ENCODE results near the gene SOX2. TPM values are rescaled to one million over a fixed set of nuclear protein-coding genes. Genes with fewer than 3 reads are reported as not detected.
A peak's percentile ranks its signal among the peaks of the same experiment; 100 is the strongest.

The SOX2 gene
- total RNA-seq, 4 donors from 2014 or later, result 0.53 TPM; not detected in 3

GRCh38 chr3:181727341-181728032, 15.8 kb downstream of the SOX2 start:
- in situ Hi-C loops (cut with MboI; ENCODE audit: low sequenced_read_pairs in 4 of 4) (no loop called here), intact Hi-C loops (cut with DNase I; ENCODE audit: low total_unique reads) (no loop called here)
- no peak overlapping the region for H3K27ac ChIP-seq
- peak overlapping the region; percentile 9 to 49 (median 18) for H3K4me3 ChIP-seq
- no peak for DNase-seq
- TF ChIP-seq POLR2A (IDR thresholded peaks at IDR 0.05), result no peak
- no peak for TF ChIP-seq CTCF (IDR thresholded peaks at IDR 0.05 in 4 of 5, conservative IDR thresholded peaks at IDR 0.05 in 1 of 5)
- ATAC-seq, result no peak
- peaks cover 7 to 11% of the 10 kb centered on the region in 2 donors for H3K4me1 ChIP-seq
- H3K36me3 ChIP-seq, result no peaks in the 10 kb centered on the region
- H3K9me3 ChIP-seq, result no peaks in the 10 kb centered on the region
- H3K27me3 ChIP-seq, result peaks cover 83 to 92% (median 85%) of the 10 kb centered on the region in 3 donors

GRCh38 chr3:181728470-181729340, 17.0 kb downstream of the SOX2 start:
- no peaks in the 10 kb centered on the region for H3K9me3 ChIP-seq
- in situ Hi-C loops (cut with MboI; ENCODE audit: low sequenced_read_pairs in 4 of 4), result no loop called here

GRCh38 chr3:181729341-181729869, 17.7 kb downstream of the SOX2 start:
- in situ Hi-C loops (cut with MboI; ENCODE audit: low sequenced_read_pairs in 4 of 4), result no loop called here
- Histone ChIP-seq H3K4me1 (peaks cover 7 to 11% of the 10 kb centered on the region in 2 donors), H3K9me3 (no peaks in the 10 kb centered on the region), H3K27me3 (peaks cover 63 to 73% (median 66%) of the 10 kb centered on the region in 3 donors), H3K36me3 (no peaks in the 10 kb centered on the region), H3K27ac (no peak overlapping the region), H3K4me3 (no peak overlapping the region)
- intact Hi-C loops (cut with DNase I; ENCODE audit: low total_unique reads), result no loop called here
- no peak for DNase-seq
- no peak for ATAC-seq
- TF ChIP-seq POLR2A (IDR thresholded peaks at IDR 0.05) (no peak), CTCF (IDR thresholded peaks at IDR 0.05 in 4 of 5, conservative IDR thresholded peaks at IDR 0.05 in 1 of 5) (no peak)

More at GRCh38 chr3:181728470-181729340, 17.0 kb downstream of the SOX2 start:
- no peak overlapping the region for H3K4me3 ChIP-seq
- TF ChIP-seq CTCF (IDR thresholded peaks at IDR 0.05 in 4 of 5, conservative IDR thresholded peaks at IDR 0.05 in 1 of 5) (no peak), POLR2A (IDR thresholded peaks at IDR 0.05) (no peak)
- no peak for ATAC-seq
- no peak for DNase-seq
- H3K27me3 ChIP-seq, result peaks cover 70 to 80% (median 73%) of the 10 kb centered on the region in 3 donors
- intact Hi-C loops (cut with DNase I; ENCODE audit: low total_unique reads), result no loop called here
- no peaks in the 10 kb centered on the region for H3K36me3 ChIP-seq
- peaks cover 7 to 11% of the 10 kb centered on the region in 2 donors for H3K4me1 ChIP-seq
- no peak overlapping the region for H3K27ac ChIP-seq

GRCh38 chr3:181730316-181730715, 18.6 kb downstream of the SOX2 start:
- Histone ChIP-seq H3K4me3 (no peak overlapping the region), H3K4me1 (peaks cover 7% of the 10 kb centered on the region in 2 donors), H3K36me3 (no peaks in the 10 kb centered on the region), H3K9me3 (no peaks in the 10 kb centered on the region), H3K27me3 (peaks cover 54 to 64% (median 57%) of the 10 kb centered on the region in 3 donors), H3K27ac (no peak overlapping the region)
- no peak for TF ChIP-seq POLR2A (IDR thresholded peaks at IDR 0.05)
- no peak for TF ChIP-seq CTCF (IDR thresholded peaks at IDR 0.05 in 4 of 5, conservative IDR thresholded peaks at IDR 0.05 in 1 of 5)
- DNase-seq (no peak), ATAC-seq (no peak)
- in situ Hi-C loops (cut with MboI; ENCODE audit: low sequenced_read_pairs in 4 of 4) (no loop called here), intact Hi-C loops (cut with DNase I; ENCODE audit: low total_unique reads) (no loop called here)
